Loucy (cell line): ENCODE results near the gene IGSF1.

Source experiments
- H2AFZ ChIP-seq: fragments of 200-600 bp; sonication (generic); 2 replicates; pipeline ENCODE4 v1.6.0; 2016; ENCODE audit warnings: antibody characterized with exemption, mild to moderate bottlenecking, low read length, moderate library complexity
- H3F3A ChIP-seq: fragments of 200-600 bp; 2 replicates; pipeline ENCODE4 v1.6.0; 2016; ENCODE audit warnings: antibody characterized with exemption, low read depth, mild to moderate bottlenecking
- H3K27me3 ChIP-seq: fragments of 200-600 bp; sonication (generic); 2 replicates; pipeline ENCODE4 v1.6.1; 2014; ENCODE audit warnings: low read length, mild to moderate bottlenecking; ENCODE audit not compliant: insufficient read depth, poor library complexity, severe bottlenecking
- H3K36me3 ChIP-seq: fragments of 200-600 bp; sonication (generic); 2 replicates; pipeline ENCODE4 v1.6.1; 2016; ENCODE audit warnings: low read length; ENCODE audit not compliant: insufficient read depth
- H3K4me1 ChIP-seq: fragments of 200-600 bp; sonication (generic); 2 replicates; pipeline ENCODE4 v1.5.1; 2014; ENCODE audit warnings: low read length, mild to moderate bottlenecking; ENCODE audit not compliant: insufficient read depth, poor library complexity, severe bottlenecking
- H3K4me2 ChIP-seq: fragments of 200-600 bp; sonication (generic); 2 replicates; pipeline ENCODE4 v1.6.0; 2014; ENCODE audit warnings: antibody characterized with exemption, low read length, low read depth, mild to moderate bottlenecking; ENCODE audit not compliant: poor library complexity, severe bottlenecking
- H3K4me3 ChIP-seq: fragments of 200-600 bp; sonication (generic); 2 replicates; pipeline ENCODE4 v1.5.1; 2014; ENCODE audit warnings: low read length, mild to moderate bottlenecking, mixed read lengths; ENCODE audit not compliant: poor library complexity, severe bottlenecking
- H3K79me2 ChIP-seq: fragments of 200-600 bp; sonication (generic); 2 replicates; pipeline ENCODE4 v1.6.1; 2014; ENCODE audit warnings: low read length; ENCODE audit not compliant: insufficient read depth
- H3K9ac ChIP-seq: fragments of 200-600 bp; sonication (generic); 2 replicates; pipeline ENCODE4 v1.6.0; 2014; ENCODE audit warnings: mild to moderate bottlenecking, low read depth, low read length, moderate library complexity; ENCODE audit not compliant: poor library complexity, severe bottlenecking
- H3K9me2 ChIP-seq: fragments of 200-600 bp; sonication (generic); replicated peaks from 2 replicates; pipeline ENCODE4 v1.6.1; 2016; ENCODE audit warnings: low read depth, low read length, mixed read lengths
- H3K9me3 ChIP-seq: fragments of 200-600 bp; sonication (generic); 2 replicates; pipeline ENCODE4 v1.6.1; 2014; ENCODE audit warnings: mild to moderate bottlenecking, antibody characterized with exemption, low read length, low read depth; ENCODE audit not compliant: insufficient read depth
- H4K20me1 ChIP-seq: fragments of 200-600 bp; sonication (generic); 2 replicates; pipeline ENCODE4 v1.6.0; 2014; ENCODE audit warnings: antibody characterized with exemption, low read length, mild to moderate bottlenecking; ENCODE audit not compliant: insufficient read depth, poor library complexity, severe bottlenecking
- CTCF ChIP-seq: fragments of 200-600 bp; sonication (generic); conservative IDR thresholded peaks from 2 replicates; pipeline ENCODE4 v1.5.1; 2014; ENCODE audit warnings: mild to moderate bottlenecking, antibody characterized with exemption, low read length
- EZH2phosphoT487 ChIP-seq: fragments of 200-600 bp; IDR thresholded peaks from 2 replicates; pipeline ENCODE4 v1.6.1; 2018; ENCODE audit warnings: antibody characterized with exemption, mild to moderate bottlenecking, moderate library complexity, borderline replicate concordance

Gene IGSF1

DNA sequence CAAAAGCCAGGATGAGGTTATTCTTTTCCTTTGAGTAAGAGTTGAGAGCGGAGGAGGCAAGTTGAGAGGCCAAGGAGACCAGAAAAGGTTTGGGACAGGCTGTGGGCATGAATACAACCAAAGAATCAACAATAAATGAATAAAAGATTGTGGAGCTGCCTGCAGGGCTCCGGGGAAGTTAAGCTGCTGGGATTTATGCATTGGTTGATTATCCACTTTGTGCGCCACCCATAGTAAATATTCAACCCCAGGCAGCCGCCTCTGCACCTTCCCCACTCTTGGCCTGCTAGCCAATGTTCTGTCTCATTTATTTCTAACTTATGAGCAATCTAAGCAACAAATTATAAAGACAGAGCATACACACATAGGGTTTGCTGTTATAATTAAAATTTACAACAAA lies 28.2 kb upstream of the IGSF1 start:
- no peak overlapping the region for H2AFZ ChIP-seq
- H4K20me1 ChIP-seq: no peaks in the 10 kb centered on the region
- no peak for TF ChIP-seq EZH2phosphoT487
- TF ChIP-seq CTCF: no peak
- H3K36me3 ChIP-seq: no peaks in the 10 kb centered on the region
- H3K9me3 ChIP-seq: no peaks in the 10 kb centered on the region
- H3K9ac ChIP-seq: no peak overlapping the region
- H3K4me3 ChIP-seq: no peak overlapping the region
- no peak overlapping the region for H3K4me2 ChIP-seq
- no peaks in the 10 kb centered on the region for H3K9me2 ChIP-seq
- no peaks in the 10 kb centered on the region for H3F3A ChIP-seq
- no peaks in the 10 kb centered on the region for H3K4me1 ChIP-seq
- H3K27me3 ChIP-seq: no peaks in the 10 kb centered on the region
- no peaks in the 10 kb centered on the region for H3K79me2 ChIP-seq

GRCh38 chrX:131316260-131316659 lies 27.2 kb upstream of the IGSF1 start:
- Histone ChIP-seq H3K36me3 (no peaks in the 10 kb centered on the region), H4K20me1 (no peaks in the 10 kb centered on the region), H3K9me2 (no peaks in the 10 kb centered on the region), H3K4me1 (no peaks in the 10 kb centered on the region), H2AFZ (no peak overlapping the region), H3K9me3 (no peaks in the 10 kb centered on the region), H3K79me2 (no peaks in the 10 kb centered on the region), H3K4me3 (no peak overlapping the region), H3K4me2 (no peak overlapping the region), H3K9ac (no peak overlapping the region), H3F3A (no peaks in the 10 kb centered on the region), H3K27me3 (no peaks in the 10 kb centered on the region)
- TF ChIP-seq EZH2phosphoT487 (no peak), CTCF (no peak)

DNA sequence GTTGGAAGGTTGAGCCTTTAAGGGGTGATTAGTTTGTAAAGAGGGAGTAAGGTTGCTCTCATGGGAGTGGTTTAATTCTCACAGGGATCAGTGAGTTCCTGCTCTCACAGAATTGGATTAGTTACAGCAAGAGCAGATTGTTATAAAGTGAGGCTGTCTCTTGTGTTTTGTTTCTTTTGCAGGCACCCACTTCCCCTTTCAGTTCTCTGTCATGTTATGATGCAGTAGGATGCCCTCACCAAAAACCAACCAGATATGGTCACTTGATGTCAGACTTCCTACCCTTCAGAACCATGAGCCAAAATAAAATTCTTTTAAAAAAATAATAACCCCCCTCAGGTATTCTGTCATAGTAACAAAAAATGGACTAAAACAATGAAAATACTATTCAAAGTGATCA lies 19.9 kb upstream of the IGSF1 start:
- Histone ChIP-seq H3K4me3 (no peak overlapping the region), H3K4me1 (no peaks in the 10 kb centered on the region), H3K4me2 (no peak overlapping the region), H3K79me2 (no peaks in the 10 kb centered on the region), H3F3A (no peaks in the 10 kb centered on the region), H3K9ac (no peak overlapping the region), H3K9me3 (no peaks in the 10 kb centered on the region), H3K27me3 (no peaks in the 10 kb centered on the region), H4K20me1 (no peaks in the 10 kb centered on the region), H3K9me2 (no peaks in the 10 kb centered on the region), H3K36me3 (no peaks in the 10 kb centered on the region), H2AFZ (no peak overlapping the region)
- no peak for TF ChIP-seq EZH2phosphoT487
- TF ChIP-seq CTCF: no peak
